Right lobe of liver (tissue), 4 donors: Measurements from ENCODE around the gene PDZRN3.

Experiments used
- POLR2A ChIP-seq: fragments of 450-650 bp; IDR thresholded peaks from one replicate; pipeline ENCODE4 v1.6.1; 2017; ENCODE audit warnings: antibody characterized with exemption, mild to moderate bottlenecking
- TF ChIP-seq, protein P1 (sequence below), 4 donors: fragments of 200-600 bp in 3 of 4; fragments of 450-650 bp in 1 of 4; IDR thresholded peaks; one replicate each; pipeline versions ENCODE4 v1.5.1 to v1.8.0; 2016 to 2022; ENCODE audit warnings: antibody characterized with exemption in 4 of 4, mild to moderate bottlenecking in 2 of 4
- donor health status: DM: no; HTN: no; CAD: no.
- donor health status: DM: no; HTN: no; CAD: no.
- donor health status: DM: no; HTN: yes; CAD: no.

DNA sequence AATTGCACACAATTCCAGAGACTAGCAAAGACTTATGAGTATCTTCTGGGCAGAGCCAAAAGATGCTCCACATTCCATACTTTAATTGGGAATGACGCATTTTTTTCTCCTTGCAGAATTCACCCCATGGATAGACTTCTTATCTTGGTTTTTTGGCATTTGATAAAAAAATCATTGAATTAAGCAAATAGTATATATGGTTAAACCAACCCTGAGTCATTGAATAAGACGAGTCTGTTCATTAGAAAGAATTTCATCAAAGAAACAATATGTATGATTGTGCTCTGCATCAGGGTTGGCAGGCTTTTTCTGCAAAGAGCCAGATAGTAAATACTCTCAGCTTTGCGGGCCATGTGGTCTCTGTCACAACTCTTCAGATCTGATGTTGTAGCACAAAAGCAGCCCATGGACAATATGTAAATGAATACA is 9.2 kb upstream of the PDZRN3 start:
- TF ChIP-seq, protein P1, sequence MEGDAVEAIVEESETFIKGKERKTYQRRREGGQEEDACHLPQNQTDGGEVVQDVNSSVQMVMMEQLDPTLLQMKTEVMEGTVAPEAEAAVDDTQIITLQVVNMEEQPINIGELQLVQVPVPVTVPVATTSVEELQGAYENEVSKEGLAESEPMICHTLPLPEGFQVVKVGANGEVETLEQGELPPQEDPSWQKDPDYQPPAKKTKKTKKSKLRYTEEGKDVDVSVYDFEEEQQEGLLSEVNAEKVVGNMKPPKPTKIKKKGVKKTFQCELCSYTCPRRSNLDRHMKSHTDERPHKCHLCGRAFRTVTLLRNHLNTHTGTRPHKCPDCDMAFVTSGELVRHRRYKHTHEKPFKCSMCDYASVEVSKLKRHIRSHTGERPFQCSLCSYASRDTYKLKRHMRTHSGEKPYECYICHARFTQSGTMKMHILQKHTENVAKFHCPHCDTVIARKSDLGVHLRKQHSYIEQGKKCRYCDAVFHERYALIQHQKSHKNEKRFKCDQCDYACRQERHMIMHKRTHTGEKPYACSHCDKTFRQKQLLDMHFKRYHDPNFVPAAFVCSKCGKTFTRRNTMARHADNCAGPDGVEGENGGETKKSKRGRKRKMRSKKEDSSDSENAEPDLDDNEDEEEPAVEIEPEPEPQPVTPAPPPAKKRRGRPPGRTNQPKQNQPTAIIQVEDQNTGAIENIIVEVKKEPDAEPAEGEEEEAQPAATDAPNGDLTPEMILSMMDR (IDR thresholded peaks at IDR 0.05), result no peak
- TF ChIP-seq POLR2A, result no peak
